ENCODE results near the gene ATXN1L.

The ATXN1L gene

DNA sequence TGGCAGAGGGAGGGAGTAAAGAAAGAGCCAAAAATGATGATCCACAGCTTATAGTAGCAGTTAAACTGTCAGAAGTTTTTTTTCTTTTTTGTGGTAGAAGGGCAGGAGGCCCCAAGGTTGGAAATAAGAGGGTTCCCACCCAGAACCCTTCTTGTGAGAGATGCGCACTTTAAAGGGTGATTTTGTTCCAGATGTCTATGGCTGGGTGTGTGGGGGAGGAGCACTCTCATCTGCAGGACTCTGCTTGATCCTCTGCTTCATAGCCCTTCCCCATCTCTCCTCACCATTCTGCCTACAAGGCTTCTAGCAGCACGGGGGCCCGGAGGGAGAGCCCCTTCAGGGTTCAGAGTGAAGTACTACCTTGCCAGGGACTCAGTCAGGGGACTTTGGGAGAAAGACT lies 6.4 kb downstream of the ATXN1L start:
- Histone ChIP-seq H3K4me3 (ENCODE audit: severe bottlenecking) (no peak overlapping the region), H3K4me1 (ENCODE audit: insufficient read depth, poor library complexity, severe bottlenecking) (peaks cover 3% of the 10 kb centered on the region), H3K27me3 (ENCODE audit: insufficient read depth, poor library complexity, severe bottlenecking) (no peaks in the 10 kb centered on the region), H3K9me3 (ENCODE audit: severe bottlenecking) (no peaks in the 10 kb centered on the region), H3K27ac (ENCODE audit: poor library complexity, severe bottlenecking) (no peak overlapping the region), H3K36me3 (ENCODE audit: low read depth) (peaks cover 48% of the 10 kb centered on the region)
- ATAC-seq (ENCODE audit: low read depth) (no peak), DNase-seq (ENCODE audit: low spot score) (no peak)
- TF ChIP-seq, protein P1, sequence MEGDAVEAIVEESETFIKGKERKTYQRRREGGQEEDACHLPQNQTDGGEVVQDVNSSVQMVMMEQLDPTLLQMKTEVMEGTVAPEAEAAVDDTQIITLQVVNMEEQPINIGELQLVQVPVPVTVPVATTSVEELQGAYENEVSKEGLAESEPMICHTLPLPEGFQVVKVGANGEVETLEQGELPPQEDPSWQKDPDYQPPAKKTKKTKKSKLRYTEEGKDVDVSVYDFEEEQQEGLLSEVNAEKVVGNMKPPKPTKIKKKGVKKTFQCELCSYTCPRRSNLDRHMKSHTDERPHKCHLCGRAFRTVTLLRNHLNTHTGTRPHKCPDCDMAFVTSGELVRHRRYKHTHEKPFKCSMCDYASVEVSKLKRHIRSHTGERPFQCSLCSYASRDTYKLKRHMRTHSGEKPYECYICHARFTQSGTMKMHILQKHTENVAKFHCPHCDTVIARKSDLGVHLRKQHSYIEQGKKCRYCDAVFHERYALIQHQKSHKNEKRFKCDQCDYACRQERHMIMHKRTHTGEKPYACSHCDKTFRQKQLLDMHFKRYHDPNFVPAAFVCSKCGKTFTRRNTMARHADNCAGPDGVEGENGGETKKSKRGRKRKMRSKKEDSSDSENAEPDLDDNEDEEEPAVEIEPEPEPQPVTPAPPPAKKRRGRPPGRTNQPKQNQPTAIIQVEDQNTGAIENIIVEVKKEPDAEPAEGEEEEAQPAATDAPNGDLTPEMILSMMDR (IDR thresholded peaks at IDR 0.05; ENCODE audit: poor library complexity, severe bottlenecking): no peak

DNA sequence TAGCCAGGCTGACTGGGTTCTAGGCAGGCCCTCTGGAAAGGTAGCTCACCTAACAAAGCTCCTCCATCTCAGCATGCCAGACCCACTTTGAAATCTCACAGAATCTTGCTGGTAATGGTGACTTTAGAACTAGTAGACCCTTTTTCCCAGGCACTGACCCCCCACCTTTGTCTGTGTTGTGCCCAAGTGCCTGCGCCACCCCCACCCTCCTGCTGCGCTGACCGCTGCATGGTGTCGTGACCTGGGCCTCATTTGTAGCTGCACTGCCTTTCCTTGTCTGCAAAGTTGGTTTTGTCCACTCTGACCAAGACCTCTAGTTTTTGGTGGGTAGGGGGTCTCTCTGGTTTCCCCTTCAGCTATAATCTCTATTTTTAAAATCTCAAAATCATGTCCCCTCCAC lies 6.8 kb downstream of the ATXN1L start:
- no peak for ATAC-seq (ENCODE audit: low read depth)
- H3K27ac ChIP-seq (ENCODE audit: poor library complexity, severe bottlenecking): no peak overlapping the region
- TF ChIP-seq, protein P1 (IDR thresholded peaks at IDR 0.05; ENCODE audit: poor library complexity, severe bottlenecking): no peak
- H3K36me3 ChIP-seq (ENCODE audit: low read depth): peaks cover 44% of the 10 kb centered on the region
- no peak for DNase-seq (ENCODE audit: low spot score)
- no peak overlapping the region for H3K4me3 ChIP-seq (ENCODE audit: severe bottlenecking)
- H3K9me3 ChIP-seq (ENCODE audit: severe bottlenecking): no peaks in the 10 kb centered on the region
- no peaks in the 10 kb centered on the region for H3K27me3 ChIP-seq (ENCODE audit: insufficient read depth, poor library complexity, severe bottlenecking)
- H3K4me1 ChIP-seq (ENCODE audit: insufficient read depth, poor library complexity, severe bottlenecking): no peaks in the 10 kb centered on the region

DNA sequence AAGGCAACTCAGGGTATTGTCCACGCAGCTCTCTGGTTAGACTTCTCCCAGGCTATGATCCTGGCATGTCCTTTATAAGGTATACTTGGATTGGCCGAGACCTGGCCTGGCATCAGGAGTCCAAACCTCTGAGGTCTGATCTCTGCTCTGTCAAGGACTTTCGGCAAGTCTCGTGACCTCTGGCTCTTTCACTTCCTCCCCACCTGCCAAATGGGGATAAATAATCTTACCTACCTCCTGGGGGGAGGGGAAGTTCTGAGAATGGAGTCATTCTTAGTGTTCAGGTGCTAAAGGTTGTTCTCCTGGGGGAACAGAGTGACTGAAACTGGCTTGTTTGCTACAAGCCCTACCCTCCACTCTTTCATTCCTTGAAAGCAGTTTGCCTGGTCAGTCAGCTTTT lies 7.6 kb downstream of the ATXN1L start:
- no peak overlapping the region for H3K4me3 ChIP-seq (ENCODE audit: severe bottlenecking)

DNA sequence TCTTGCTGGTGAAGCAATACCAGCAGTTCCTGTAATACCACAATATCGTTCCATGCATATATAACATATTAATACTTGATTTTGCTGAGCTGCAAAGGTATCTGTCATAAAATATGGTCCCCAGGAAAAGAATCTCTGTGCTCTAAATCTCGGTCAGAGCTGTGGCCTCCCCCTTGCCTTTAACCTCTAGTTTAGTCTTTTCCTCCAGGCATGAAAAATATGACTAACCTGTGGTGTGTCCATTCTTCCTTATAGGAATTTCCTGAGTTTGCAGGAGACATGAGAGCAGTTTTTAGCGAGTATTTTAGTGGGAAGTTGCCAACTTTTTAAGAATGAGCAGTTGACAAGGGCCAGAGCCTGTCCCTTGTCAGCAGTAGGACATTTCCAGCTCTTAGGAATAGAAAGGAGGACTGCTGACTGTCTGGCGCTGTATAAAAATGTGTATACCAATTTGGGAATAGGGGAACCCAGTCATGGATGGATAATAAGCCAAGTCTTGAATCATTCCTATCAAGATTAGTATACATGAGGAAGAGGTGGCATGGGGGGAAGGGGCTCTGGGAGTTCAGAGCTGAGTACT lies 8.7 kb downstream of the ATXN1L start:
- Histone ChIP-seq H3K4me3 (ENCODE audit: severe bottlenecking) (no peak overlapping the region), H3K27me3 (ENCODE audit: insufficient read depth, poor library complexity, severe bottlenecking) (no peaks in the 10 kb centered on the region), H3K27ac (ENCODE audit: poor library complexity, severe bottlenecking) (no peak overlapping the region), H3K36me3 (ENCODE audit: low read depth) (peaks cover 33% of the 10 kb centered on the region), H3K9me3 (ENCODE audit: severe bottlenecking) (no peaks in the 10 kb centered on the region), H3K4me1 (ENCODE audit: insufficient read depth, poor library complexity, severe bottlenecking) (no peaks in the 10 kb centered on the region)
- TF ChIP-seq, protein P1 (IDR thresholded peaks at IDR 0.05; ENCODE audit: poor library complexity, severe bottlenecking): no peak
- DNase-seq (ENCODE audit: low spot score) (no peak), ATAC-seq (ENCODE audit: low read depth) (peak; percentile 17; the same call in 1 of the 3 replicates)

More for the DNA sequence above, 7.6 kb downstream of the ATXN1L start:
- DNase-seq (ENCODE audit: low spot score) (no peak), ATAC-seq (ENCODE audit: low read depth) (no peak)
- H3K9me3 ChIP-seq (ENCODE audit: severe bottlenecking): no peaks in the 10 kb centered on the region
- H3K27ac ChIP-seq (ENCODE audit: poor library complexity, severe bottlenecking): no peak overlapping the region
- H3K36me3 ChIP-seq (ENCODE audit: low read depth): peaks cover 35% of the 10 kb centered on the region
- H3K4me1 ChIP-seq (ENCODE audit: insufficient read depth, poor library complexity, severe bottlenecking): no peaks in the 10 kb centered on the region
- TF ChIP-seq, protein P1 (IDR thresholded peaks at IDR 0.05; ENCODE audit: poor library complexity, severe bottlenecking): no peak
- H3K27me3 ChIP-seq (ENCODE audit: insufficient read depth, poor library complexity, severe bottlenecking): no peaks in the 10 kb centered on the region

DNA sequence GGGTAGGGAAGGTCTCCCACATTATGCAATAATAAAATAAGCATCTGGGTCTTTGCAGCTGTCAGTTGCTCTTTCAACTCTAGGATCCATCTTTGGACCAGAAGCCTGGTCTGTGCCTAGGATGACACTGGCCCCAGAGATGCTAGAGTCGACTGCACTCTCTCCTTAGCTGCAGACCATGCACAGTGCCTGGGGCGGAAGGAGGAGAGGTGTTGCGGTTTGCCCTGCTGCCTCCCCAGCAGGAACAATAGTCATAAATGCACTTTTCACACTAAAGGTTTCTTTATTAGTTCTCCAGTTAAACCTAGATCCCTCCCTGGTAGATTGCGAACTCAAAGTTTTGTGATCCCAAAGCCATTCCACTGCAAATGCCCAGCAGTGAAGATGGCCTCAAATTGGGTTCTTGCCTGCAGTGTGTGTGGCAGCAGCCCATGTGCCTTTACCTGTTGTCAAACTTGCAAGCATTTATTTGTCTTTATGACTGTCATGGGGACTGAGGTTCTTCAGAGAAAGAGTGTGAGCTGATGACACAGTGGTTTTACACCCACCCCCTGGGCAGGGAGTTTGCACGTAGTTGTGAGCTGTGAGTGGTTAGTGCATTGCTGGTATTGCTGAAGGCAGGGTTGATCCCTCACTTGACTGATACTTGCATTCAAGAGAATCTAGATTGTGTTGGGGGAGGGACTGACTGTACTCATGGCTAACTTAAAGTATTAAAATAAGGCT lies 10.3 kb downstream of the ATXN1L start:
- TF ChIP-seq, protein P1 (IDR thresholded peaks at IDR 0.05; ENCODE audit: poor library complexity, severe bottlenecking): no peak
- Histone ChIP-seq H3K4me3 (ENCODE audit: severe bottlenecking) (no peak overlapping the region), H3K36me3 (ENCODE audit: low read depth) (peaks cover 21% of the 10 kb centered on the region), H3K9me3 (ENCODE audit: severe bottlenecking) (no peaks in the 10 kb centered on the region), H3K27ac (ENCODE audit: poor library complexity, severe bottlenecking) (no peak overlapping the region), H3K4me1 (ENCODE audit: insufficient read depth, poor library complexity, severe bottlenecking) (no peaks in the 10 kb centered on the region), H3K27me3 (ENCODE audit: insufficient read depth, poor library complexity, severe bottlenecking) (no peaks in the 10 kb centered on the region)
- DNase-seq (ENCODE audit: low spot score): no peak
- no peak for ATAC-seq (ENCODE audit: low read depth)
